NOMO-1 treated with DMSO at 0.1 percent for 48 hours (cell line): ENCODE results near the gene TRIOBP.
"Not testable (repeated sequence)": the region's sequence is repeated elsewhere in the genome, so short reads cannot be mapped to it uniquely, and the experiment has no call there.

Experiments
- DNase-seq: peaks from one replicate; lab custom pipeline; 2025; ENCODE audit not compliant: unreplicated experiment; lab: John Stamatoyannopoulos, UW

TRIOBP gene, protein sequence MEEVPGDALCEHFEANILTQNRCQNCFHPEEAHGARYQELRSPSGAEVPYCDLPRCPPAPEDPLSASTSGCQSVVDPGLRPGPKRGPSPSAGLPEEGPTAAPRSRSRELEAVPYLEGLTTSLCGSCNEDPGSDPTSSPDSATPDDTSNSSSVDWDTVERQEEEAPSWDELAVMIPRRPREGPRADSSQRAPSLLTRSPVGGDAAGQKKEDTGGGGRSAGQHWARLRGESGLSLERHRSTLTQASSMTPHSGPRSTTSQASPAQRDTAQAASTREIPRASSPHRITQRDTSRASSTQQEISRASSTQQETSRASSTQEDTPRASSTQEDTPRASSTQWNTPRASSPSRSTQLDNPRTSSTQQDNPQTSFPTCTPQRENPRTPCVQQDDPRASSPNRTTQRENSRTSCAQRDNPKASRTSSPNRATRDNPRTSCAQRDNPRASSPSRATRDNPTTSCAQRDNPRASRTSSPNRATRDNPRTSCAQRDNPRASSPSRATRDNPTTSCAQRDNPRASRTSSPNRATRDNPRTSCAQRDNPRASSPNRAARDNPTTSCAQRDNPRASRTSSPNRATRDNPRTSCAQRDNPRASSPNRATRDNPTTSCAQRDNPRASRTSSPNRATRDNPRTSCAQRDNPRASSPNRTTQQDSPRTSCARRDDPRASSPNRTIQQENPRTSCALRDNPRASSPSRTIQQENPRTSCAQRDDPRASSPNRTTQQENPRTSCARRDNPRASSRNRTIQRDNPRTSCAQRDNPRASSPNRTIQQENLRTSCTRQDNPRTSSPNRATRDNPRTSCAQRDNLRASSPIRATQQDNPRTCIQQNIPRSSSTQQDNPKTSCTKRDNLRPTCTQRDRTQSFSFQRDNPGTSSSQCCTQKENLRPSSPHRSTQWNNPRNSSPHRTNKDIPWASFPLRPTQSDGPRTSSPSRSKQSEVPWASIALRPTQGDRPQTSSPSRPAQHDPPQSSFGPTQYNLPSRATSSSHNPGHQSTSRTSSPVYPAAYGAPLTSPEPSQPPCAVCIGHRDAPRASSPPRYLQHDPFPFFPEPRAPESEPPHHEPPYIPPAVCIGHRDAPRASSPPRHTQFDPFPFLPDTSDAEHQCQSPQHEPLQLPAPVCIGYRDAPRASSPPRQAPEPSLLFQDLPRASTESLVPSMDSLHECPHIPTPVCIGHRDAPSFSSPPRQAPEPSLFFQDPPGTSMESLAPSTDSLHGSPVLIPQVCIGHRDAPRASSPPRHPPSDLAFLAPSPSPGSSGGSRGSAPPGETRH (N-terminal part only)

DNA sequence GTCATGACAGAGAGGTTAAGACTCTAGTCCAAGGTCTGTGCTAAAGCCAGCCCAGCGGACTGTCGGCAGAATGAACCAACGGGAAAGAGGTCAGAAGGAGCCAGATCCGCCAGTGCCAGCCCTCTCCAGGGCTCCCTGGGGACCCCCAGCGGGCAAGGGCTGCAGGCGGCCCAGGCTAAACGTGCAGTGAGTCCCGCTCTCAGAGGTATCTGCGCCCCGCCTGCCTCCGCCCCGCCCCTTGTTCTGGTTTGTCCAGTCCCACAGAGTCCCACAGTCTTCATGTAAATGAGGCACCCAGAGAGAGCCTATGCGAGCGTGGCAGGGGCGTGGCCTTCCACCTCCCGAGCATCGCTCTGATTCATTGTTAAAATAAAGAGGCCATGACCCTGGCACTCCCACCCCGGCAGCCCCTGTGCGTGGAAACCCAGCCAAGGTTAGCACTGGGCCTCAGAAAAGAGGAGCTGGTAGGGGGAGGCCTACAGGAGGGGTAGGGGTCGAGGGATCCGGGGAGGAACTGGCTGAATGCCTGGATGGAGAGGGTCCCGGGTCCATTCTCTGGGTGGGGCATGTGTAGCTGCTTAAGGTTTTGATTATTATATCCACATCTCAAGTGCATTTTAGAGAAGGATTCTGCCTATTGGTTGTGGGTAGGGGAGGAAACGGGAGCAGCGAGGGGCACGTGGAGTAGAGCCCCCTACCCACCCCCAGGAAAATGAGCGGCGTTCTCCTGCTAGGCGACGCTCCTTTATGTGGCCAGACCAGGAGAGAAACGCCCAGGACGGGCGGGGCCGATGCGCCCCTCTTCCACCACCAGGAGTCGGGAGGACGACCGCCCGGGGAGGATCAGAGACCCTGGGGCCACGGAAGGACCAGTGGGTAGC lies at the start of gene TRIOBP:
TSS of gene TRIOBP (plus strand) at position 392 of the 881 bp plus-strand sequence. CDS start 4,318 bp downstream, outside the sequence.
- peak; percentile 35 for DNase-seq

GRCh38 chr22:37647317-37647716 lies 49.5 kb upstream of the TRIOBP start:
- no peak for DNase-seq

- DNase-seq, result no peak
Observed at GRCh38 chr22:37647928-37648327, 48.9 kb upstream of the TRIOBP start.

- no peak for DNase-seq
Observed at GRCh38 chr22:37650463-37651136, 46.2 kb upstream of the TRIOBP start.

DNA sequence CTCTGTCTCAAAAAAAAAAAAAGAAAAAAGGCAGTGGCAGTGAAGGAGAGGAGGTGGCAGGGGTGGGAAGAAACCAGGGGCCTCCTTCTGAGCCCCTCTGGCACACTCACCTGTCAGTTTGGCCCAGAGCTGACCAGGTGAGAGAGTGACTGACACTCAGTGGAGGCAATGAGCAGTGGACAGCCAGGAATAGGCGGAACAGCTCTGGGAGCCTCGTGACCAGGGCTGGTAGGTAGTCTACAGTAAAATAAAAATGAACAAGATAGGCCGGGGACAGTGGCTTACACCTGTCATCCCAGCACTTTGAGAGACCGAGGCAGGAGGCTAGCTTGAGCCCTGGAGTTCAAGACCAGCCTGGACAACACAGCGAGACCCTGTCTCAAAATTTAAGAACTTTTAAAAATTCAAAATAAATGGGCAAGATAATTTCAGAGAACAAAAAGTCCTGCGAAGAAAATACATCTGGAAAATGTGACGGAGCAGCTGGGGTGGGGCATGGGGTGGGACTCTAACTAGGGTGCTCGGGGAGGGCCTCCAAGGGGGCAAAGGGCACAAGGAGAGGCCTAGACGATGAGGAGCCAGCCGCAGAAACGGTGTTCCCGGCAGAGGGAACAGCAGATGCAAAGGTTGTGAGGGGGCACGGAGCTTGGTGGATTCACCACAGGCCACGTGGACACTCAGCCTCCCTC lies 42.1 kb upstream of the TRIOBP start:
- DNase-seq, result no peak

GRCh38 chr22:37655252-37655563 lies 41.6 kb upstream of the TRIOBP start:
- no peak for DNase-seq

DNA sequence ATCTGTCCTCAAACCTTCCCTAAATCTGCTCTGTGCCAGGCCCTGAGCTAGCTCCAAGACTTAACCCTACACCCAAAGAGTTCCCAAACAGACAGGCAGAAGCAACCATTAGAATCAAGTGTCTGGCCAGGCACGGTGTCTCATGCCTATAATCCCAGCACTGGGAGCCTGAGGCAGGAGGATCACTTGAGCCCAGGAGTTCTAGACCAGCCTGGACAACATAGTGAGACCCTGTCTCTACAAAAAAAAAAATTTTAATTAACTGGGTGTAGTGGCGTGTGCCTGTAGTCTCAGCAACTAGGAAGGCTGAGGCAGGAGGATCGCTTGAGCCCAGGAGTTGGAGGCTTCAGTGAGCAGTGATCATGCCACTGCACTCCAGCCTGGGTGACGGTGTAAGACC lies 40.3 kb upstream of the TRIOBP start:
- not testable (repeated sequence) for DNase-seq

DNA sequence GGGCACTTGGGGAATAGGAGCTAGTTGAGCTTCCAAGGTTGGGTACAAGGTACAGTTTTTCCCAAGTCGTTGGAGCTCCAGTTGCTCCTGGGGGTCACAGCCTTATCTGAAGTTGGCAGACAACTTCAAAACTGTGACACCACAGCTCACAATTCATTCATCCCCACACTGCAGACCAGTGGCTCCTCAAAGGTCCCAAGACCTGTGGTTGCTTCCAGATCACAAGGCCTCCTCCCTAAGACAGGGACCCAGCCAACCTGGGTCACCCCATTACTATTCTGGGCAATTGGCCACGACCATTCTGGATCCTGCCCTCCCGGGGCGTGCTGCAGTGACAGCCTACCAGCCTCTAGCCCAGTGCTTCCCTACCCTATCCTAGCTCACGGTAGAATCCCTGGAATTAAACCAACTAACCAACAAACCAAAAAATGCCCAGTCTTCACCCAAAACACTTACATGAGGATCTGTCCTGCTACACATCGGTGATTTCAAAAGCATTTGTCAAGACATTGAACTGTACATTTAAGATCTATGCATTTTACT lies 39.2 kb upstream of the TRIOBP start:
- no peak for DNase-seq

- DNase-seq, result peak; percentile 99
Observed at GRCh38 chr22:37658133-37659065, 38.4 kb upstream of the TRIOBP start, which contains the start of gene PDXP. Gene PDXP (plus strand): TSS chr22:37658723. CDS start chr22:37658783, 60 bp downstream.

GRCh38 chr22:37659066-37659896 lies 37.6 kb upstream of the TRIOBP start:
- DNase-seq, result no peak

GRCh38 chr22:37659897-37660708 lies 36.7 kb upstream of the TRIOBP start:
- DNase-seq, result no peak

- no peak for DNase-seq
Observed at GRCh38 chr22:37660709-37661045, 36.2 kb upstream of the TRIOBP start.

DNA sequence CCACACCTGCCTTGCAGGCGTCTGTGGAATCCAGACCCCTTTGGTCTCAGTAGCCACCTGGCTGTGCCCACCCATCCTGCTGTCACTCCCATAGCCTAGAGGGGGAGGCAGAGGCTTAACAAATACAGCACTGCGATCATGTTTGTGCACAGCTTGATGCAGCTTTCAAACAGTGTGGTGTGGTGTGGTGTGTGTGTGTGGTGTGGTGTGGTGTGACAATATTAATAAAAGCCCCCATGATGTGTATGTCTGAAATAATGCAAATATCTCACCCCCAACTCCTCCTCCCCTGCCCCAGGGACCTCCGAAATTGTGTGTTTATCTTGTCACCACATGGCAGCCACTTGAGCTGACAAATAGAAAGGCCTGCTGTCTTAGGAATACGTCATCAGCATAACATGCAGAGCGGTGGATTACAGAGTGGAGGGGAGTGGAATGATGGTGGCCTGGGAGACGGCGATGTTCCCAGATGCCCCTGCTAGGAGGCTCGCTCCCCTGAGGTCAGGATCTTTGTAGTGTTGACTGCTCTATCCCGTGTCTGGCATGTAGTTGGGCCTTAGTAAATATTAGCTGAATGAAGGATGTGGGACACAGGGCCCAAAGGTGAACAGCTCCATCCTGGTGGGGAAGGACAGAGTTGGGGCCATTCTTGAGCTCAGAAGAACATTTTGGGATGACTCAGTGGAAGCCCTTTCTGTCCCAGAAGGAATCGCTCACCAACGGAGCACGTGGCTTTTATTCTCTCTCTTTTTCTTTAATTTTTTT lies 35.5 kb upstream of the TRIOBP start:
- no peak for DNase-seq

DNA sequence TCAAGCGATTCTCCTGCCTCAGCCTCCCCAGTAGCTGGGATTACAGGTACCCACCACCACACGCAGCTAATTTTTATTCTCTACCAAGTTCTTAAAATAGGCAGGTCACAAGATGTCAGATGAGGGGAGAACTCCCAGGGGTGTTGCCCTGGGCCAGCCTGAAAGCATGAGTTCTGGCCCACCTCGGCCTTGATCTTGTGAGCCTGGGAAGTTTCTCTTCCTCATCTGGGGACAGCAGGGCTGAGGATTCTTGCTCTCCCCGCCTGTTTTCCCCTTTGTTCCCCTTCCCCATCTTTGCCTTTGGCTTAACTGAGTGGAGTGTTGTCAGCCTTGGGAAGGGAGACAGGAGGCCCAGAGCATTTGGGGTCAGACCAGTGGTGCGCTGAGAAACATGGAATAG lies 34.8 kb upstream of the TRIOBP start:
- DNase-seq, result no peak

- no peak for DNase-seq
Observed at GRCh38 chr22:37663521-37664140, 33.2 kb upstream of the TRIOBP start.
